ENCODE data around the gene TMEM63C.

The TMEM63C gene

GRCh38 chr14:77245820-77246219 is 64.2 kb downstream of the TMEM63C start:
- no peaks in the 10 kb centered on the region for H3K9me3 ChIP-seq (ENCODE audit: control insufficient read depth in 5 of 5, low read length in 5 of 5)
- no peaks in the 10 kb centered on the region for H3K36me3 ChIP-seq (ENCODE audit: control insufficient read depth in 5 of 5, insufficient read depth in 5 of 5, low read length in 5 of 5)
- no peak overlapping the region for H3K4me3 ChIP-seq (ENCODE audit: low read depth in 1 of 5, low read length in 5 of 5)
- H3K4me1 ChIP-seq (ENCODE audit: control insufficient read depth in 5 of 5, insufficient read depth in 5 of 5, low read length in 5 of 5), result no peaks in the 10 kb centered on the region
- no peaks in the 10 kb centered on the region for H3K27me3 ChIP-seq (ENCODE audit: control insufficient read depth in 5 of 5, insufficient read depth in 4 of 5, low read length in 5 of 5)
- no peak overlapping the region for H3K9ac ChIP-seq (ENCODE audit: low read length in 5 of 5)
- H3K27ac ChIP-seq (ENCODE audit: low read depth, low read length), result no peak overlapping the region

GRCh38 chr14:77246784-77247183 is 65.2 kb downstream of the TMEM63C start:
- no peak overlapping the region for H3K27ac ChIP-seq (ENCODE audit: low read depth, low read length)
- no peaks in the 10 kb centered on the region for H3K27me3 ChIP-seq (ENCODE audit: control insufficient read depth in 5 of 5, insufficient read depth in 4 of 5, low read length in 5 of 5)
- no peaks in the 10 kb centered on the region for H3K4me1 ChIP-seq (ENCODE audit: control insufficient read depth in 5 of 5, insufficient read depth in 5 of 5, low read length in 5 of 5)
- no peak overlapping the region for H3K9ac ChIP-seq (ENCODE audit: low read length in 5 of 5)
- no peaks in the 10 kb centered on the region for H3K9me3 ChIP-seq (ENCODE audit: control insufficient read depth in 5 of 5, low read length in 5 of 5)
- no peaks in the 10 kb centered on the region for H3K36me3 ChIP-seq (ENCODE audit: control insufficient read depth in 5 of 5, insufficient read depth in 5 of 5, low read length in 5 of 5)
- no peak overlapping the region for H3K4me3 ChIP-seq (ENCODE audit: low read depth in 1 of 5, low read length in 5 of 5)

GRCh38 chr14:77248666-77249065 is 67.1 kb downstream of the TMEM63C start:
- Histone ChIP-seq H3K27me3 (ENCODE audit: control insufficient read depth in 5 of 5, insufficient read depth in 4 of 5, low read length in 5 of 5) (peaks cover 0 to 8% (median 3%) of the 10 kb centered on the region in 5 donors), H3K36me3 (ENCODE audit: control insufficient read depth in 5 of 5, insufficient read depth in 5 of 5, low read length in 5 of 5) (no peaks in the 10 kb centered on the region), H3K4me3 (ENCODE audit: low read depth in 1 of 5, low read length in 5 of 5) (no peak overlapping the region), H3K9me3 (ENCODE audit: control insufficient read depth in 5 of 5, low read length in 5 of 5) (no peaks in the 10 kb centered on the region), H3K4me1 (ENCODE audit: control insufficient read depth in 5 of 5, insufficient read depth in 5 of 5, low read length in 5 of 5) (no peaks in the 10 kb centered on the region), H3K27ac (ENCODE audit: low read depth, low read length) (no peak overlapping the region), H3K9ac (ENCODE audit: low read length in 5 of 5) (no peak overlapping the region)

GRCh38 chr14:77249286-77249685 is 67.7 kb downstream of the TMEM63C start:
- H3K4me1 ChIP-seq (ENCODE audit: control insufficient read depth in 5 of 5, insufficient read depth in 5 of 5, low read length in 5 of 5), result no peaks in the 10 kb centered on the region
- no peak overlapping the region for H3K27ac ChIP-seq (ENCODE audit: low read depth, low read length)
- no peak overlapping the region for H3K4me3 ChIP-seq (ENCODE audit: low read depth in 1 of 5, low read length in 5 of 5)
- H3K9ac ChIP-seq (ENCODE audit: low read length in 5 of 5), result no peak overlapping the region
- H3K36me3 ChIP-seq (ENCODE audit: control insufficient read depth in 5 of 5, insufficient read depth in 5 of 5, low read length in 5 of 5), result no peaks in the 10 kb centered on the region
- peaks cover 0 to 9% (median 3%) of the 10 kb centered on the region in 5 donors for H3K27me3 ChIP-seq (ENCODE audit: control insufficient read depth in 5 of 5, insufficient read depth in 4 of 5, low read length in 5 of 5)
- H3K9me3 ChIP-seq (ENCODE audit: control insufficient read depth in 5 of 5, low read length in 5 of 5), result no peaks in the 10 kb centered on the region

- H3K27me3 ChIP-seq (ENCODE audit: control insufficient read depth in 5 of 5, insufficient read depth in 4 of 5, low read length in 5 of 5), result peaks cover 0 to 9% (median 3%) of the 10 kb centered on the region in 5 donors
- no peak overlapping the region for H3K9ac ChIP-seq (ENCODE audit: low read length in 5 of 5)
- H3K9me3 ChIP-seq (ENCODE audit: control insufficient read depth in 5 of 5, low read length in 5 of 5), result no peaks in the 10 kb centered on the region
- no peak overlapping the region for H3K4me3 ChIP-seq (ENCODE audit: low read depth in 1 of 5, low read length in 5 of 5)
- H3K4me1 ChIP-seq (ENCODE audit: control insufficient read depth in 5 of 5, insufficient read depth in 5 of 5, low read length in 5 of 5), result no peaks in the 10 kb centered on the region
- H3K27ac ChIP-seq (ENCODE audit: low read depth, low read length), result no peak overlapping the region
- H3K36me3 ChIP-seq (ENCODE audit: control insufficient read depth in 5 of 5, insufficient read depth in 5 of 5, low read length in 5 of 5), result no peaks in the 10 kb centered on the region
Measured at GRCh38 chr14:77250927-77251326, 69.3 kb downstream of the TMEM63C start.

GRCh38 chr14:77251870-77252269 is 70.3 kb downstream of the TMEM63C start:
- Histone ChIP-seq H3K36me3 (ENCODE audit: control insufficient read depth in 5 of 5, insufficient read depth in 5 of 5, low read length in 5 of 5) (no peaks in the 10 kb centered on the region), H3K4me1 (ENCODE audit: control insufficient read depth in 5 of 5, insufficient read depth in 5 of 5, low read length in 5 of 5) (no peaks in the 10 kb centered on the region), H3K4me3 (ENCODE audit: low read depth in 1 of 5, low read length in 5 of 5) (no peak overlapping the region), H3K9ac (ENCODE audit: low read length in 5 of 5) (no peak overlapping the region), H3K9me3 (ENCODE audit: control insufficient read depth in 5 of 5, low read length in 5 of 5) (no peaks in the 10 kb centered on the region), H3K27me3 (ENCODE audit: control insufficient read depth in 5 of 5, insufficient read depth in 4 of 5, low read length in 5 of 5) (peaks cover 2 to 9% (median 3%) of the 10 kb centered on the region in 5 donors), H3K27ac (ENCODE audit: low read depth, low read length) (no peak overlapping the region)

GRCh38 chr14:77253333-77254190 is 72.0 kb downstream of the TMEM63C start:
- no peaks in the 10 kb centered on the region for H3K9me3 ChIP-seq (ENCODE audit: control insufficient read depth in 5 of 5, low read length in 5 of 5)
- H3K4me1 ChIP-seq (ENCODE audit: control insufficient read depth in 5 of 5, insufficient read depth in 5 of 5, low read length in 5 of 5), result no peaks in the 10 kb centered on the region
- no peak overlapping the region for H3K9ac ChIP-seq (ENCODE audit: low read length in 5 of 5)
- no peaks in the 10 kb centered on the region for H3K36me3 ChIP-seq (ENCODE audit: control insufficient read depth in 5 of 5, insufficient read depth in 5 of 5, low read length in 5 of 5)
- H3K27me3 ChIP-seq (ENCODE audit: control insufficient read depth in 5 of 5, insufficient read depth in 4 of 5, low read length in 5 of 5), result peaks cover 3 to 13% (median 7%) of the 10 kb centered on the region in 5 donors
- H3K27ac ChIP-seq (ENCODE audit: low read depth, low read length), result no peak overlapping the region
- no peak overlapping the region for H3K4me3 ChIP-seq (ENCODE audit: low read depth in 1 of 5, low read length in 5 of 5)

- H3K27ac ChIP-seq (ENCODE audit: low read depth, low read length), result no peak overlapping the region
- no peaks in the 10 kb centered on the region for H3K4me1 ChIP-seq (ENCODE audit: control insufficient read depth in 5 of 5, insufficient read depth in 5 of 5, low read length in 5 of 5)
- H3K9me3 ChIP-seq (ENCODE audit: control insufficient read depth in 5 of 5, low read length in 5 of 5), result no peaks in the 10 kb centered on the region
- H3K27me3 ChIP-seq (ENCODE audit: control insufficient read depth in 5 of 5, insufficient read depth in 4 of 5, low read length in 5 of 5), result peaks cover 6 to 23% (median 14%) of the 10 kb centered on the region in 5 donors
- no peaks in the 10 kb centered on the region for H3K36me3 ChIP-seq (ENCODE audit: control insufficient read depth in 5 of 5, insufficient read depth in 5 of 5, low read length in 5 of 5)
- no peak overlapping the region for H3K4me3 ChIP-seq (ENCODE audit: low read depth in 1 of 5, low read length in 5 of 5)
- H3K9ac ChIP-seq (ENCODE audit: low read length in 5 of 5), result no peak overlapping the region
Measured at GRCh38 chr14:77256694-77257093, 75.1 kb downstream of the TMEM63C start.

- H3K9ac ChIP-seq (ENCODE audit: low read length in 5 of 5), result no peak overlapping the region
- peaks cover 6 to 23% (median 14%) of the 10 kb centered on the region in 5 donors for H3K27me3 ChIP-seq (ENCODE audit: control insufficient read depth in 5 of 5, insufficient read depth in 4 of 5, low read length in 5 of 5)
- H3K36me3 ChIP-seq (ENCODE audit: control insufficient read depth in 5 of 5, insufficient read depth in 5 of 5, low read length in 5 of 5), result no peaks in the 10 kb centered on the region
- no peaks in the 10 kb centered on the region for H3K9me3 ChIP-seq (ENCODE audit: control insufficient read depth in 5 of 5, low read length in 5 of 5)
- H3K4me3 ChIP-seq (ENCODE audit: low read depth in 1 of 5, low read length in 5 of 5), result no peak overlapping the region
- no peaks in the 10 kb centered on the region for H3K4me1 ChIP-seq (ENCODE audit: control insufficient read depth in 5 of 5, insufficient read depth in 5 of 5, low read length in 5 of 5)
- H3K27ac ChIP-seq (ENCODE audit: low read depth, low read length), result no peak overlapping the region
Measured at GRCh38 chr14:77257700-77258099, 76.1 kb downstream of the TMEM63C start.

- peaks cover 5 to 19% (median 14%) of the 10 kb centered on the region in 5 donors for H3K27me3 ChIP-seq (ENCODE audit: control insufficient read depth in 5 of 5, insufficient read depth in 4 of 5, low read length in 5 of 5)
- no peak overlapping the region for H3K4me3 ChIP-seq (ENCODE audit: low read depth in 1 of 5, low read length in 5 of 5)
Measured at GRCh38 chr14:77258566-77258965, 77.0 kb downstream of the TMEM63C start.

More at GRCh38 chr14:77258566-77258965, 77.0 kb downstream of the TMEM63C start:
- no peaks in the 10 kb centered on the region for H3K36me3 ChIP-seq (ENCODE audit: control insufficient read depth in 5 of 5, insufficient read depth in 5 of 5, low read length in 5 of 5)
- H3K27ac ChIP-seq (ENCODE audit: low read depth, low read length), result no peak overlapping the region
- H3K9ac ChIP-seq (ENCODE audit: low read length in 5 of 5), result no peak overlapping the region
- H3K4me1 ChIP-seq (ENCODE audit: control insufficient read depth in 5 of 5, insufficient read depth in 5 of 5, low read length in 5 of 5), result no peaks in the 10 kb centered on the region
- H3K9me3 ChIP-seq (ENCODE audit: control insufficient read depth in 5 of 5, low read length in 5 of 5), result no peaks in the 10 kb centered on the region
